Vagina (tissue), 2 donors: ENCODE data around the gene SNRPD1.
"Not testable (repeated sequence)": the region's sequence is repeated elsewhere in the genome, so short reads cannot be mapped to it uniquely, and the experiment has no call there.

Source experiments
- POLR2AphosphoS5 ChIP-seq, 2 donors: sonication (generic); formaldehyde crosslinking; IDR thresholded peaks; one replicate each; pipeline ENCODE4 v1.9.0; 2017; ENCODE audit warnings: antibody characterized with exemption in 2 of 2, mild to moderate bottlenecking in 2 of 2, low read depth in 1 of 2; ENCODE audit not compliant: insufficient read depth in 1 of 2
- TF ChIP-seq, protein P1 (sequence below), 3 experiments: fragments of 450-650 bp in 2 of 3; fragments of 200-600 bp in 1 of 3; sonication (generic) in 1 of 3; IDR thresholded peaks; one replicate each; pipeline ENCODE4 v1.5.1; 2017 to 2019; ENCODE audit warnings: antibody characterized with exemption in 3 of 3, mild to moderate bottlenecking in 2 of 3, moderate library complexity in 2 of 3

GRCh38 chr18:21592361-21592760, 19.8 kb upstream of the SNRPD1 start:
- TF ChIP-seq, protein P1, sequence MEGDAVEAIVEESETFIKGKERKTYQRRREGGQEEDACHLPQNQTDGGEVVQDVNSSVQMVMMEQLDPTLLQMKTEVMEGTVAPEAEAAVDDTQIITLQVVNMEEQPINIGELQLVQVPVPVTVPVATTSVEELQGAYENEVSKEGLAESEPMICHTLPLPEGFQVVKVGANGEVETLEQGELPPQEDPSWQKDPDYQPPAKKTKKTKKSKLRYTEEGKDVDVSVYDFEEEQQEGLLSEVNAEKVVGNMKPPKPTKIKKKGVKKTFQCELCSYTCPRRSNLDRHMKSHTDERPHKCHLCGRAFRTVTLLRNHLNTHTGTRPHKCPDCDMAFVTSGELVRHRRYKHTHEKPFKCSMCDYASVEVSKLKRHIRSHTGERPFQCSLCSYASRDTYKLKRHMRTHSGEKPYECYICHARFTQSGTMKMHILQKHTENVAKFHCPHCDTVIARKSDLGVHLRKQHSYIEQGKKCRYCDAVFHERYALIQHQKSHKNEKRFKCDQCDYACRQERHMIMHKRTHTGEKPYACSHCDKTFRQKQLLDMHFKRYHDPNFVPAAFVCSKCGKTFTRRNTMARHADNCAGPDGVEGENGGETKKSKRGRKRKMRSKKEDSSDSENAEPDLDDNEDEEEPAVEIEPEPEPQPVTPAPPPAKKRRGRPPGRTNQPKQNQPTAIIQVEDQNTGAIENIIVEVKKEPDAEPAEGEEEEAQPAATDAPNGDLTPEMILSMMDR (IDR thresholded peaks at IDR 0.05): not testable (repeated sequence)
- TF ChIP-seq POLR2AphosphoS5 (IDR thresholded peaks at IDR 0.05; ENCODE audit: insufficient read depth in 1 of 2, low read depth in 1 of 2): not testable (repeated sequence)
